NCI-H510A (cell line): ENCODE measurements around the gene CES5A.
"Not testable (repeated sequence)": the region's sequence is repeated elsewhere in the genome, so short reads cannot be mapped to it uniquely, and the experiment has no call there.

Experiments used
- DNase-seq: peaks from one replicate; lab custom pipeline; 2025; lab: John Stamatoyannopoulos, UW

CES5A gene

DNA sequence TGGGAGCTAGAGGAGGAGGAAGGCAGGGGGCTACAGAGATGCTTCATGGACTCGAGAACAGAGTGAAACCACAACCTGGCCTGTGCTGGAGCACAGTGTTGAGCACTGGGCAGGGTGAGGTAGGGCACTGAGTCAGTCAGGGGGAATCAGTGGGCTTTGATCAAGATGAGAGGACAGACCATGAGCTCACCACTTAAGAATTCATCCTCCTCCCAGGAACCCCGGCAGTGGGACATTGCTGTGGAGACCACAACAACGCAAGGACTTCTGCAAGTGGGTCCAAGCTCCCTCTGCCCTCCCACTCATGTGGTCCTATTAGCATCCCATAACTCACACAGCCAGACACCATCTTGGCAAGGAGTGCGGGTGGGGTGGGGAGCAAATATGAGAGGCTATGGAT, 1.7 kb upstream of the CES5A start:
- no peak for DNase-seq

DNA sequence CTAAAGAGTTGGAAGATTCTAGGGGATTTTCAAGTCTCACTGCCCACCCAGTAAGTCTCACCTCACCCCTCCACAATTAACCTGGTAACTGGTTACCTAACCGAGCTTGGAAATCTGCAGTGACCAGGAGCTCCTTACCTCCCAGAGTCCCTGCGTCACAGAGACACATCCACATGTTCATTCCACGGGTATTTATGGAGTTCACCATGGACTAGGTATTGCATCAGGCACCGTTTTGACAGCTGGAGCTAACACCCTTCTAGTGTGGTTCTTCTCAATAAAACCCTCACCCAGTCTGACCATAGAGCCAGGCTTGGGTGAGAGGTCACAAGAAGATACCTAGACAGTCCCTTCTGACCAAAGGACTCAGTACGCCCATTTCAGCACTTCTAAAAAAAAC, 2.1 kb downstream of the CES5A start:
- DNase-seq = no peak

DNA sequence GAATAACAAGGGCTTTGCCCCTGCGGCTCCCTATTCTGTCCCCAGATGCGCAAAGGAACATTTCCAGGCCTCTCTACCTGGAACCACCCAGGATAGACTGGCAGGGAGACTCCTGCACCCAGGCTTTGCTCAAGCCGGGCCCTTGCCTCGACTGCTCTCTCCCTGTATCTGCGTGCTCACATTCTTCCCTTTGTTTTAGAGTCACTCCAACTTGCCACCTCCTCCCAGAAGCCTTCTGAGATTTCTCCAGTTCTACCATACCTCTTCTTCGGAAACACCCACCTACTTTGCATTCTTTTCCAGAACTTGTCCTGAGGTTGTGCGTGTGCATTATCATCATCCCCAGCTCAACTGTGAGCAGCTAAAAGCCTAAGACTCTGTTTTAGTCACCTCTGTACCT, 3.0 kb downstream of the CES5A start:
- no peak for DNase-seq

DNA sequence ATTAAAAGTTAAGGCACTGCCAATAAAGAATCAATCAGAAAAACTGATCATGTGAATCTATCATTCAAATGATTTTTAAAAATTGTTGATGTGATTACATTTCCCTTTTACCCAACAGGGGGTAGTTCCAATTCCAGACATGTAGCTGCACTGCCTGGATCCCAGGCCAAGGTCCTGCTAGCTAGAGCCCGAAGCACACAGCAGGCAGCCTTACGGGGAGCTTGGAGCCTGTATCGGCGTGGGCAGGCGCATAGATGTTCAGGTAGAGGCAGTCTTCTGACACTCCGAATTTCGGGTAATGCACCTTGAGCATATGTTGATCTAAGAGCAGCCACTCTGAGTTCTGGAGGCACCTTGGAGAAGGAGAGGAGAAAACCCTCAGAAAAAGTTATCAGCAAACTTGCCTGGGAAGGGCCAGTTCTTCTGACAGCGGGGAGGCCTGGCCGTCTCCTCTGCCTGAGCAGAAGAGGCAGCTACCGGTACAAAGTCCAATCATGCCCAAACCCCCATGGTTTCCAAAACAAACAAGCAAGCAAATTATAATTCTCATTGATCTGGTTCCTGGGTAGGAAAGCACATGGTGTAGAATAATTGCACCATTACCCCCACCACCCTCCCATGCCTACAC, 3.6 kb downstream of the CES5A start:
- no peak for DNase-seq

DNA sequence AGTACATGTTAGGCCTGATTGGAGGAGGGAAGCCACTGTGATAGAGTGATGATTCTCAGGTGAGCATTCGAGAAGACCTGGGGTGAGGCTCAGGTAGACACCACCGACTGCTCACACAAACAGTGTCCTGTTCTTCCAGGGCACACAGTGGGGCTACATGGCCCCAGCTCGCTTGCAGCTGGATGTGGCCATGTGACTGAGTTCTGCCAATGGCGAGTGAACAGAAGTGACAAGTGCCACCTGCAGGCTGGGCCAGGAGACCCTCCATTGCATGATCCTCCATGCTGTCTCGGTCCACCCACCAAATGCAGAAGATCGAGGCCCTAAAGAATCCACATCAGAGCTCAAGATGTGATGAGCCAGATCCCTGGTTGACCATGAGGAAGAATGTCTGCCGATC, 6.2 kb downstream of the CES5A start:
- DNase-seq = no peak

DNA sequence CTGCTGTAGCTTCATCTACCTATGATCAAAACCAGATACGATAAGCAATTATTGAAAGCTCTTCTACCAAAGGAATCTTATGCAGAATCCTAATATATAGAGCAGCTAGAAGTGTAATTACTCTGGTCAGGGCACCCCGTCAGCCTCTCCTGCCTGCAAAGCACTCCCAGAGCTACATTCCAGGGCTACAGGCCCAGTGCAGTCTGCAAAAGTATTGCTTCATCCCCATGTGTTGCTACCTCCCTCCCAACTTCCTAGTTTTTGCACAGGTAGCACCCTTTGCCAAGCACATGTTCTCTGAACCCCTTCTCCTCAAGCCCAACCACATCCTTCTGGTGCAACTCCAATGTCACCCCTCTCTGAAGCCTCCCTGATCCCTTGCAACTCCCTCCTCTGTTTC, 7.0 kb downstream of the CES5A start:
- DNase-seq = no peak

DNA sequence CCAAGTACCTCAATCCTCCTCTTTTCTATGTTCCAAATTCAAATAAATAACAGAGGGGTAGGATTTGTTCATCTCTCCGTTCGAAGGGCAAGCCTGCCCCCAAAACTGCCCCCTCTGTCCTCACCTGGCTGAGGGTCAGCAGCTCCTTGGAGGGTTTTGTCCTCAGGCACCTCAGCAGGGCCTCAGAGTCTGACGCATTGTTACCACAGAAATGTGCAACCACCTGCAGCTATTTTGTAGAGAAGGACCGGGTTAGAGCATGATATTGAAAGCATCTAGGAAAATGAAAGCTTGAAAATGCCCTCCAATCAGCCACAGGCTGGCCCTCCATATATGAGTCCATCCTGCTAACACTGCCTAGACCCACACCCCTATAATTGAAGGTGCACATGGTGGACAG, 13.9 kb downstream of the CES5A start:
- no peak for DNase-seq

DNA sequence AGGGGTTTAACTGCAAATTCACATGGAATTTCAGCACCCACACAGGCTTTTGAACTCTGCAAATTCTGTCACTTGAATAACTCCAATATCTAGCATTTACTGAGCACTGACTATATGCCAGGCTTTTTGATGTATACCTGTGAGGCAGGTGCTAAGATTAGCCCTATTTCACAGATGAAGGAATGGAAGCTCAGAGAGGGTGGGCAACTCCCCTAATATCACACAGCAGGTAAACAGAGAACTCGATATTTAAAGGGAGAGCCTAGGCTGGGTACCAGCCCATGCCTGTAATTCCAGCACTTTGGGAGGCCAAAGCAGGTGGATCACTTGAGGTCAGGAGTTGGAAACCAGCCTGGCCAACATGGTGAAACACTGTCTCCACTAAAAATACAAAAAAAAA, 17.5 kb downstream of the CES5A start:
- not testable (repeated sequence) for DNase-seq

DNA sequence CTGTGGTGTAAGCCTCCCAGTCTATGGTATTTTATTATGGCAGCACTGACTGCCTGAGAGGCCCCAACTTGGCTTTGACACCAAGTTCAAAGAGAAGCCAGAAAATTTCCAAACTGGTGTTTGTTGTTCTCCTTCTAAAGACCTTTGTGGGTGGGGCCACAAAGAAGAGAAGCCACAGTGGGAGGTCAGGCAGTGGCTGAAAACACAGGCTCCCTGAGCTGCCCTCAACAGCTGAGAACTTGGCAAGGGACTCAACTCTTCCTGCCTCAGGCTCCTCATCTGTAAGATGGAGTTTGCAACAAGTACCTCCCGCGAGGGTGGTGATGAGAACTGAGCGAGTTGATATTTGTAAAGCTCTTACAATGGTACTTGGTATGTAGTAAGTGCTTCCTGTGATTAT, 18.2 kb downstream of the CES5A start:
- DNase-seq = no peak

DNA sequence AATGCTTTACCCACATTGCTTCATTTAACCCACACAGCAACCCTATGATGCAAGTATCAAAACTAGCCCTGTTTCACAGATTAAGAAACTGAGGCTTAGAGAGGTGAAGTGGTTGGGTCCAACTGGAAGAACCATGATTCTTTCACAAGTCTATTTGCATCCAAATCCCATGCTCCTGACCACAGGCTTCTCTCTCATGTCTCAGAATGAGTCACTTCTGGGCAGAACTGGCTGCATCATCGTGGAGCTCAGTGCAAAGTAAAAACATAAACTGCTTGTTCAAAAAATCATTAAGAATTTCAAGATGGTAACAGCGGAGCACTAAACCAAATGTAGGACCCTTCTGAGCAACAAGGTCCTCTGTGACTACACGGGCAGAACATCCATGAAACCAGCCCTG, 22.1 kb downstream of the CES5A start:
- DNase-seq = no peak

DNA sequence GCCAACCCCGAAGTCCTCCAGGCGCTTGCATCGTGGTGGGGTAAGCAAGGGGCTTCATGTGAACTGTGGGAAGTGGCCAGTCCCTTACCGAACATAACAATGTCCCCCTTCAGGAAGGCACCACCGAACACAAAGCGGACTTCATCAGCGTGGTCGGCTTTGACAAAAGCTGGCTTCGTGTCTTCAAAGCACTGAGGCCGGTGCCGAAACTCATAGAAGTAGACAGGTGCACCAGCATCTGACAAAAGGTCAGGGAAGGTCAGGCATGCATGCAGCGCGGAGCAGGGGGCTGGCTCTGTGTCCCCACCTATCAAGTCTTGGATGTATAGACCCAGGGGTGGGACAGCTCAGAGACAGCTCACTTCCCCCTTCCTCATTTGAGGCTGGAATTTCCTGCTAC, 25.6 kb downstream of the CES5A start:
- DNase-seq = no peak

DNA sequence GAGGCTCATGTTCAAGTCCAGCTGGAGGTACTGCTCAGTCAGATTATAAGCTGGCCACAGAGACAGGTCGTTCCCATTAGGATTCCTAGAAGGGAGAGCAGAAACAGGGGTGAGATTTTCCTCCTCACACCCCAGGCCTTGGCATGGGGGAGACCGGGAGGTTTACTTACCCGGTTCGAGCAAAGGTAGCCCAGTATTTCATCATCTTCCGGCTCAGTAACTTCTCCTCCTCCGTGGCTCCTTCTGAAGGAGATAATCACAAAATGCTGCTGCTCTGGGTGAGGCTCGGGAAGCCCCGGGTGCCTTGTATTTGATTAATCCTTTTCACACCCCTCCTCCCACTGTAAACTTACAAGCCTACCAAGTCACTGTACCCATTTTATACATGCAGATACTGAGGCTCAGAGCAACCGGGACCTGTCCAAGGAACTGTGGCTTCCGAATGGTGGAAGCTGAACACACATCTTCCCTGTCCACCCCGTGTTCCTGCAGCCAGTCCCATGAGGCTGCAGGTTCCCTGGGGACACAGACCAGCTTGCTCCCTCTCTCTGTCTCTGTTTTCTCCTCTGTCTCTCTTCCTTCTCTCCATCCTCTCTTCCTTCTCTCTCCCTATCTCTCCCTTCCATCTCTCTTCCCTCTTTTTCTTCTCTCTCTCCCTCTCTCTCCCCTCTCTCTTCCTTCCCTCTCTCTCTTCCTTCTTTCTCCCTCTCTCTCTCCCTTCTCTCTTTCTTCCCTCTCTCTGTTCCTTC, 28.4 kb downstream of the CES5A start:
- no peak for DNase-seq

DNA sequence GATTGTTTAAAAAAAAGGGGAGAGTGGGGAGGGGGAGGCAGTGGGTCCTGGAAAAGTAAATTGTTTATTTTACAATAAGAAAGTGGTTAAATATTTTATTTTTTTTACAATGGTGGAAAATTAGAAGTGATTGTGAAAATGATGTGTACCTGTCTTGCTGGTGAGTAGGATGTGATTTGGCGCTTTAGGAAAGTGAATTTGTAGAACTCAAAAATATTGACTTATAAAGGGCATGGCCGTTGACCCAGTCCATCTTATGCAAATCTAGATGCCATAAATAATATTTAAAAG, 32.1 kb downstream of the CES5A start:
- no peak for DNase-seq

DNA sequence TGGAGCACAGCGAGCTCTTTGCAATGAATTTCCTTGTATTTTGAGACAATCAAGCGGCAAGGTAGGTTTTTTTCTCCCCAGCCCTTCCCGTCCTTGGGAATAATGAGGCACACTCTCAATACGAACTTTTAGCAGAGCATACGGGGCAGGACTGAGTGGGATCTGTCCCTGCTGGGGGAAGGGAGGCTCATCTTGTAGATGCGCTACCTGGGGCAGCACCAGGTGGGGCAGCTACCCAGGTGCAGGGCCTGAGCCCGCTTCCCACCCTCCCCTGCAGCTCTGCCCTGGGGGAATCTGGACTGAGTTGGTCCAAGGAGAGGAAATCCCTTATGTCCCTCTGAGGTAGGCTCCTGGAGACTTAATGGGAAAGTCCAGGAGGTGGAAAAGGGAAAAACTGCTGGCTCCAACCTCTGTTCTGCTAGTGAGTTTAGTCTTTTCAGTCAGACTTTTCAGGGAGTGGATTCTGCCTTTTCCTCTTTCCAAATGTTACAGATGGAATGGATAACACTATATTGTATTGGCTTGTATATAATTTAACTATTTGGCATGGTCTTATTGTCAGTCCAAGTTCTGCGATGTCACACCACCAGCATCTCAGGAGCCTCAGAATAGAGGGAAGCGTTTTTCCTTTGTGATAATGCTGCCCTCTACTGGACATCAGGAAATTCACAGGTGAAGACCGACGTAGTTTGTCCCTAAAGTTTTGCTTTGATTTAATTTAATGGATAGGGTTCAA, 32.6 kb downstream of the CES5A start:
- DNase-seq = no peak

DNA sequence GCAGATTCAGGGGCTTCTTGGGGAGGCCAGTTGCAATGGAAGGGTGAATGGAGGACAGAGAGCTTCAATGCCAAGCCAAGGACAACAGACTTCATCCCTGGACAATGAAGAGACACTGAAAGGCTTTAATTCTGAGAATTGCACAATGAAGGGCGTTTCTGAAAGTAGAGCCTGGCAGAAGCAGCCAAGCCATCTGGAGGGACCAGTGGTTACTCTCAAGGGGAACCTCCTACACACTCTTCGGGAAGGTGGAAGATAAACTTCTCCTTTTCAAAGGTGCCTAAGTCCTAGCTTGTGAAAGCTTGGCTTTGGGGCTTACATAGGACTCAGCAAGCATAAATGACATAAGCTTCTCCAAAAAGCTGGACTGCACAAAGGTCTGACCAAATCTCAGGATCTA, 36.1 kb downstream of the CES5A start:
- DNase-seq = no peak

DNA sequence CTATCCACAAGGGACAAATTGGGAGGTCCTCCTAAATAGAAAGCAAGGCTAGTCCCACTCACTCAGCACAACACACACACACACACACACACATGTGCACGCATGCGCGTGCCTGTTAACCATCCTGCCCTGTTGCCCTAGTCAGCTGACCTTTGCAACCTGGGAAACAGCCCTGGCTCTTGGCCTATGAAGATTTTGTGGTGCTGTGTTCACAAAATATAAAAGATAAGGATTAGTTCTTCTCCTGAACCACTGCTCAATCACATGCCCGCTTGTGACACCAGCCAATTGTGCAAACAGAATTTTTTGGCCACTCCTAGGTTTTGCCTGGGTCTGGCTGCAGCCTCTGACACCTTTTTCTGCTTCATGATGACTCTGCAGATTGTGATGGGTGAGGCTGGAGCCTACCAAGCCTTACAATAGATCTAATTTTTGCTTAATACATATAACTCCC, 39.0 kb downstream of the CES5A start:
- DNase-seq = no peak

DNA sequence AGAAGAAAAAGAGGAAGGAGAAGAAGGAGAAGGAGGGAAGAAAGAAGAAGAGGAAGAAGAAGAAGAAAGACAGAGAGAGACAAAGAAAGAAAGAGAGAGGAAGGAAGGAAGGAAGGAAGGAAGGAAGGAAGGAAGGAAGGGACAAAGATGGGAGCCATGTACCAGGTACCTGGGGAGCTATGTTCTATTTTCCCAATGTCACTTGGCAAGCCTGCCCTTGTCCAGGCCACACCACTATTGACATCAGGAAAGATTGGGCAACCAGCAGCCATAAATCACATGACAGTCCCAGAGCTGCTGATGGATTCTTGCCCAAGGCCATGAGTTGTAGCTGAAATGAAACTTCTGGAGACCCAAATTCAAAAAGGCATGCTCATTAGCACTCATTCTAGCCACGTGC, 39.6 kb downstream of the CES5A start:
- no peak for DNase-seq

DNA sequence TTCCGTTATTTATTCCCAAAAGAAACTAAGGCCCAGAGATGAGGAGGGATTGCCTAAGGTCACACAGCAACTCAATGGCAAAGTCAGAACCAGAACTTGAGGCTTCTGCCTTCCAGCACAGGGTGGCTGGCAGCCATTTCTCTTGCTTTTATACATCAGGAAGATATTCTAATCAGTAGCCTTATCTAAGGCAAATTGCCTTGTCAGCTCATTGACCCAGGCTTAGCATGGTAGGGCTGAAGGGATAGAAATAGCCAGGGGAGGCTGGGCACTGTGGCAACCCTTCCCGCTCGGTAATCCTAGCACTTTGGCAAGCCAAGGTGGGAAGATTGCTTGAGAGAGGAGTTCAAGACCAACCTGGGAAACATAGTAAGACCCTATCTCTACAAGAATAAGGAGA, 40.0 kb downstream of the CES5A start:
- not testable (repeated sequence) for DNase-seq

DNA sequence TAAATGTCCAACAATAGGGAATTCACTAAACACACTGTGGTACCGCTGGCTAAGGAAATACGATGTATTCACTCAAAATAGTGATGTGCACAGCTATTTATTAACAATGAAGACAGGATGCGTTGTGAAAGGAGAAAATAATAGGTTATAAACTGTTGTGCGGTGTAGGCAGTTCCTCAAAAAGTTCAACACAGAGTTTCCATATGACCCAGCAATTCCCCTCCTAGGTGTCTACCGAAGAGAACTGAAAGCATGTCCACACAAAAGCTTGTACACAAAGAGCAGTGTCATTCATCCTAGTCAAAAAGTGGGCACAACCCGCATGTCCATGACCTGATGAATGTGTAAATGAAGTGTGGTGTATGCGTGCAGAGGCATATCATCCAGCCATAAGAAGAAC, 41.1 kb downstream of the CES5A start:
- no peak for DNase-seq

DNA sequence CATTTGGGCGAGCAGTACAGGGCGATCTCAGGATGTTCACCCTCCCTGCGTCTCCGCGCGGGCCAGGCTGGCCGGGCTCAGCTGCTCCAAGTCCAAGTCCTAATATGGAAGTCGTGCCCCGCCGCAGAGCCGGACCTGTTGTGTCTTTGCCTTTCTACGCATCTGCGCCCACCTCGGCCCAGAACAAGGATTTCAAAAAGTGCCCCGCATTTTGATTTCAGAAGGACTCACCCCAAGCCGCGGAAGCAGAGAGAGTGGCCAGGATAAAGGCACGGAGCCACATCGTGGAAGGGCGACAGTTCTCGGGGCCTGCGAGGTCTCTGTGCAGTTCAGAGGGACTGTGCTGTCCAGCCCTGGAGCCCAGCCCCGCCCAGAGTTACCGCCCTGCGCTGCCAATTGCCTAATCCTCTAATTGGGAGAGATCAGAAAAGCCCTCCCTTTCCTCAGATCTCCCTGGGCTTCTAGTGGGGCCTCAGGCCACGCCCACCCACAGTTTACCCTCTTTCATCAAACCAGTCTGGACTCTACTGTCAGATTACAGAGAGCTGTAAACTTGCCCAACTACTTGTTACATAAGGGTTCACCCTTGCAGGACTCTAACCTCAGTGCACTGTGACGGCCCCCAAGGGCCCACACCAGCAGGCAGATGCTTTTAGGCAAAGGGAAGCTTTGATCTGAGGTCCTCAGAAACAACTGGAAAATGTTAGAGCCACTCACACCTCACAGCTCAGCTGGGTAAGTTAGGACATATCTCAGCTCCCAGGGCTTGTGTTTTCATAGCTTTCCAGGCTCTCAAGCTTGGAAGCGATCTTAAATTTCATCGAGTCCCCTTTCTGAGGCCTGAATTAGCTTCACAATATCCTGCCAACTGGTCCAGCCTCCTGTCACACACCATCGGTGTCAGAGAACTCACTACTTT, 42.1 kb downstream of the CES5A start, which contains the start of gene CES1:
Gene CES1 (minus strand): TSS at position 324 of the 919 bp plus-strand sequence. CDS start 41 bp downstream, at position 283.
- no peak for DNase-seq

DNA sequence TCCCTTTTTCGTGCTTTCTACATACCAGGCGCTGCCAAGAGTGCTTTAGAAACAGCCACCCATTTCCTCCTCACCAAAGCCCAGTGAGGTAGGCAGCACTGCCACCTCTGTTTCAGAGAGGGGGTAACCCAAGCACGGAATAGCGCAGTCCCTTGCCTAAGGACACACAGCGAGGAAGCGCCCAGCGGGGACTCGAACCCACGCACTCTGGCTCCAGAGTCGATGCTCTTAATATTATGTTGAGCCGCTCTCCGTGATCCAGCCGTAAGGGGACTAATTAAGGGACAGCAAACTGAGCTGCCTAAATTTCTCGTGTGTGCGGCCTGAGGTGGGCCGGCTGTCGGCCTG, 42.8 kb downstream of the CES5A start:
- DNase-seq = no peak

DNA sequence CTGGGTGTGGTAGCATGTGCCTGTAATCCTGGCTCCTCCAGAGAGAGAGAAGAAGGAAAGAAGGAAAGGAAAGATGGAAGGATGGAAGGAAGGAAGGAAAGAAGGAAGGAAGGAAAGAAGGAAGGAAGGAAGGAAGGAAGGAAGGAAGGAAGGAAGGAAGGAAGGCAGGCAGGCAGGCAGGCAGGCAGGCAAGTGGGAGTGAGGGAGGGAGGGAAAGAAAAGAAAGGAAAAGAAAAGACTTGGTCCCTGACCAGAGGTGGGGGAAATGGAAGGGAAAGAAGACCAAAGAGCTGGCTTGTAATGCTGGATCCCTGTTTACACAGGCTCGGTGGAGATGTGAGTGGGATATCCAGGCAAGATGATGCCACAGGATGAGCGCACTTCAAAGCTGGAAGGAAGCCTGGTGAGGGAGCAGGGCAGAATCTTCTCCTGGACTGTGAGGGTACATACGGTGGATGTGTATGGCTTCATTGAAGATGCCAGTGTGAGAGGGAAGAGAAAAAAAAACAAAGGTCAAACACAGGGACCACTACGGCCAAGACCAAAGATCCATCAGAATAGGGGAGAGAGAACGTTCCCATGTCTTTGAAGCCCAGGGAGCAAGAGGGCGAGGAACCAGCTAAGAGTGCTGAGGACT, 44.4 kb downstream of the CES5A start:
- no peak for DNase-seq
